A673 (cell line): Measurements from ENCODE around the gene ITPRID2. TPM values are rescaled to one million over a fixed set of nuclear protein-coding genes. Genes with fewer than 3 reads are reported as not detected.
A peak's percentile ranks its signal among the peaks of the same experiment; 100 is the strongest.

Experiments used
- BruUV-seq: library from RNA; stranded (reverse); fragments of 400-500 nt; replicated peaks from 2 replicates; lab custom pipeline; 2021; lab: Mats Ljungman, UMichigan
- CTCF ChIA-PET: fragments of 300-600 bp; sonication (Branson Sonifier 250); formaldehyde crosslinking; loops from one replicate; lab custom pipeline; 2022; ENCODE audit warnings: antibody characterized with exemption; lab: Charles Lee
- POLR2A ChIA-PET: fragments of 300-600 bp; sonication (Branson Sonifier 250); formaldehyde crosslinking; loops from one replicate; lab custom pipeline; 2022; ENCODE audit warnings: antibody characterized with exemption; ENCODE audit not compliant: low non-redundant PET; lab: Charles Lee
- DNase-seq: peaks from one replicate; pipeline ENCODE4 v3.0.0-alpha.2; 2015; ENCODE audit warnings: low spot score
- H3K27ac ChIP-seq: fragments of 200-600 bp; sonication (generic); 2 replicates; pipeline ENCODE4 v1.5.1; 2016; ENCODE audit warnings: mixed run types, low read depth, mild to moderate bottlenecking, mixed read lengths, antibody characterized with exemption, low read length; ENCODE audit not compliant: poor library complexity, severe bottlenecking
- H3K27me3 ChIP-seq: fragments of 200-600 bp; sonication (generic); replicated peaks from 2 replicates; pipeline ENCODE4 v1.6.1; 2017; ENCODE audit warnings: mixed run types, low read depth, mild to moderate bottlenecking, mixed read lengths, antibody characterized with exemption, low read length; ENCODE audit not compliant: insufficient read depth, poor library complexity
- H3K36me3 ChIP-seq: fragments of 200-600 bp; sonication (generic); 2 replicates; pipeline ENCODE4 v1.6.1; 2016; ENCODE audit warnings: mixed run types, mild to moderate bottlenecking, mixed read lengths, antibody characterized with exemption, low read length; ENCODE audit not compliant: insufficient read depth, poor library complexity, severe bottlenecking
- H3K4me1 ChIP-seq: fragments of 200-600 bp; sonication (generic); 2 replicates; pipeline ENCODE4 v1.6.1; 2017; ENCODE audit warnings: mixed run types, mild to moderate bottlenecking, mixed read lengths, antibody characterized with exemption, low read length; ENCODE audit not compliant: insufficient read depth, poor library complexity, severe bottlenecking
- H3K4me3 ChIP-seq: fragments of 200-600 bp; sonication (generic); 2 replicates; pipeline ENCODE4 v1.5.1; 2016; ENCODE audit warnings: low read depth, mixed run types, mild to moderate bottlenecking, mixed read lengths, low read length; ENCODE audit not compliant: poor library complexity, severe bottlenecking
- H3K9me3 ChIP-seq: fragments of 200-600 bp; sonication (generic); 2 replicates; pipeline ENCODE4 v1.6.1; 2016; ENCODE audit warnings: mixed run types, low read depth, mild to moderate bottlenecking, mixed read lengths, antibody characterized with exemption, low read length; ENCODE audit not compliant: poor library complexity, severe bottlenecking
- CTCF ChIP-seq: fragments of 300-800, 200-600 bp; sonication (generic); conservative IDR thresholded peaks from 2 replicates; pipeline ENCODE4 v1.5.1; 2017; ENCODE audit warnings: low read depth, mild to moderate bottlenecking, antibody characterized with exemption, low read length, moderate library complexity, mixed read lengths
- EZH2 ChIP-seq: fragments of 200-600 bp; sonication (generic); IDR thresholded peaks from 2 replicates; pipeline ENCODE4 v1.6.1; 2017; ENCODE audit warnings: borderline replicate concordance, low read depth, mild to moderate bottlenecking, mixed read lengths, antibody characterized with exemption, low read length; ENCODE audit not compliant: poor library complexity, severe bottlenecking
- intact Hi-C: fragments of 100-400 bp; cut with micrococcal nuclease; formaldehyde crosslinking; loops from one replicate; pipeline ENCODE4 v1.10.0; 2022; ENCODE audit not compliant: unreplicated experiment
- total RNA-seq: library from RNA; stranded (reverse); gene quantifications from 2 replicates; pipeline ENCODE4 v1.2.3, GENCODE V29; 2021

Gene ITPRID2
- total RNA-seq, 1 experiment from 2014 or later: 141 TPM

- POLR2A ChIA-PET: no interaction called here
- no peaks in the 10 kb centered on the region for H3K9me3 ChIP-seq
- TF ChIP-seq EZH2 (no peak), CTCF (no peak)
- no peak for DNase-seq
- intact Hi-C loops: no loop called here
- no TSS peak for BruUV-seq
- H3K4me1 ChIP-seq: peaks cover 39% of the 10 kb centered on the region
- CTCF ChIA-PET: no interaction called here
- no peak overlapping the region for H3K27ac ChIP-seq
- H3K4me3 ChIP-seq: no peak overlapping the region
- H3K27me3 ChIP-seq: no peaks in the 10 kb centered on the region
- no peaks in the 10 kb centered on the region for H3K36me3 ChIP-seq
These were observed 41.9 kb upstream of the ITPRID2 start for GRCh38 chr2:181849601-181850000.

- Histone ChIP-seq H3K27me3 (no peaks in the 10 kb centered on the region), H3K27ac (peak overlapping the region; percentile 9), H3K36me3 (no peaks in the 10 kb centered on the region), H3K4me3 (no peak overlapping the region), H3K4me1 (peaks cover 42% of the 10 kb centered on the region), H3K9me3 (no peaks in the 10 kb centered on the region)
- CTCF ChIA-PET: no interaction called here
- POLR2A ChIA-PET: no interaction called here
- intact Hi-C loops: no loop called here
- no TSS peak for BruUV-seq
- no peak for TF ChIP-seq CTCF
- no peak for TF ChIP-seq EZH2
- peak; percentile 32 for DNase-seq
These were observed 40.5 kb upstream of the ITPRID2 start for GRCh38 chr2:181850936-181851560.

- TF ChIP-seq EZH2: no peak
- no peak for TF ChIP-seq CTCF
- CTCF ChIA-PET: interaction anchor here (0.6 kb wide), 1 partner anchor 73 kb away, joined by 10 read pairs; no protein-coding TSS in a partner anchor
- Histone ChIP-seq H3K36me3 (no peaks in the 10 kb centered on the region), H3K4me3 (no peak overlapping the region), H3K4me1 (peaks cover 42% of the 10 kb centered on the region), H3K27me3 (no peaks in the 10 kb centered on the region), H3K9me3 (no peaks in the 10 kb centered on the region), H3K27ac (peak overlapping the region; percentile 9)
- DNase-seq: peak; percentile 70
- no TSS peak for BruUV-seq
- POLR2A ChIA-PET: no interaction called here
- intact Hi-C loops: no loop called here
These were observed 39.8 kb upstream of the ITPRID2 start for GRCh38 chr2:181851726-181852125.
